K562 (cell line): Measurements from ENCODE around the gene RBM19.

ENCODE experiments used
- BRCA1 ChIP-seq, 2 experiments: fragments of 450-650 bp in 1 of 2; sonication (generic) in 1 of 2; formaldehyde crosslinking in 1 of 2; IDR thresholded peaks; 2 replicates each; pipeline versions ENCODE4 v1.5.0 to v1.6.1; 2017 to 2020; ENCODE audit warnings: mild to moderate bottlenecking in 1 of 2, missing genetic modification reagents in 1 of 2
- CTCF ChIP-seq, 3 experiments: IDR thresholded peaks in 2 of 3; conservative IDR thresholded peaks in 1 of 3; 2 replicates each; pipeline ENCODE4 v1.5.1; 2011 to 2012; ENCODE audit warnings: low read length in 3 of 3, mild to moderate bottlenecking in 3 of 3, control low read depth in 2 of 3, improper control_type of control experiment in 1 of 3, inconsistent platforms in 1 of 3, low read depth in 1 of 3, mixed read lengths in 1 of 3, moderate library complexity in 1 of 3; ENCODE audit not compliant: insufficient read depth in 2 of 3
- E4F1 ChIP-seq: fragments of 250-450 bp; sonication (Bioruptor Pico); IDR thresholded peaks from 2 replicates; pipeline ENCODE4 v1.5.0; 2021; ENCODE audit warnings: mild to moderate bottlenecking, borderline replicate concordance
- FOXP4 ChIP-seq: sonication (generic); formaldehyde crosslinking; IDR thresholded peaks from 2 replicates; pipeline ENCODE4 v1.8.0; 2022; ENCODE audit warnings: mild to moderate bottlenecking, missing genetic modification reagents, borderline replicate concordance
- KAT2B ChIP-seq: IDR thresholded peaks from one replicate; pipeline ENCODE4 v1.6.1; 2012; ENCODE audit warnings: low read depth, mild to moderate bottlenecking, control low read depth, inconsistent platforms, low read length, moderate library complexity
- KLF10 ChIP-seq: fragments of 250-450 bp; sonication (Bioruptor Pico); IDR thresholded peaks from 2 replicates; pipeline ENCODE4 v1.6.1; 2021; ENCODE audit warnings: matching md5 sums
- PCBP1 ChIP-seq: fragments of 200-400 bp; formaldehyde crosslinking; IDR thresholded peaks from 2 replicates; pipeline ENCODE4 v1.6.1; 2018; ENCODE audit warnings: mild to moderate bottlenecking, low read depth, low read length; ENCODE audit not compliant: poor library complexity, severe bottlenecking
- PHTF2 ChIP-seq: fragments of 250-450 bp; sonication (Bioruptor Pico); IDR thresholded peaks from 2 replicates; pipeline ENCODE4 v1.5.0; 2021; ENCODE audit warnings: mild to moderate bottlenecking
- SMARCA5 ChIP-seq: fragments of 450-650 bp; IDR thresholded peaks from 2 replicates; pipeline ENCODE4 v1.6.1; 2016
- SRSF9 ChIP-seq: fragments of 200-400 bp; formaldehyde crosslinking; IDR thresholded peaks from 2 replicates; pipeline ENCODE4 v1.6.1; 2017; ENCODE audit warnings: low read depth, low read length, borderline replicate concordance
- ZNF124 ChIP-seq: sonication (generic); formaldehyde crosslinking; IDR thresholded peaks from 2 replicates; pipeline ENCODE4 v1.8.1; 2022; ENCODE audit warnings: missing genetic modification reagents
- TF ChIP-seq, protein P1 (sequence below): fragments of 250-450 bp; sonication (Bioruptor Pico); IDR thresholded peaks from 2 replicates; pipeline ENCODE4 v1.8.0; 2021; ENCODE audit warnings: borderline replicate concordance, mild to moderate bottlenecking, moderate library complexity; ENCODE audit not compliant: poor library complexity, severe bottlenecking
- TF ChIP-seq, protein P2 (sequence below), 2 experiments: fragments of 200-800 bp in 1 of 2; sonication (Bioruptor generic) in 1 of 2; sonication (generic) in 1 of 2; formaldehyde crosslinking in 1 of 2; IDR thresholded peaks in 1 of 2; conservative IDR thresholded peaks in 1 of 2; 2 replicates each; pipeline versions ENCODE4 v1.5.0 to v1.6.1; 2016 to 2020; ENCODE audit warnings: missing compliant biosample characterization in 1 of 2, missing genetic modification characterization in 1 of 2, missing genetic modification reagents in 1 of 2

- TF ChIP-seq BRCA1 (IDR thresholded peaks at IDR 0.05), result no peak
- TF ChIP-seq BRCA1 (CRISPR knock-in tag; IDR thresholded peaks at IDR 0.05), result no peak
- TF ChIP-seq PHTF2 (CRISPR knock-in tag), result no peak
- TF ChIP-seq, protein P1, sequence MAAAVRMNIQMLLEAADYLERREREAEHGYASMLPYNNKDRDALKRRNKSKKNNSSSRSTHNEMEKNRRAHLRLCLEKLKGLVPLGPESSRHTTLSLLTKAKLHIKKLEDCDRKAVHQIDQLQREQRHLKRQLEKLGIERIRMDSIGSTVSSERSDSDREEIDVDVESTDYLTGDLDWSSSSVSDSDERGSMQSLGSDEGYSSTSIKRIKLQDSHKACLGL (CRISPR knock-in tag), result no peak
- TF ChIP-seq, protein P2, sequence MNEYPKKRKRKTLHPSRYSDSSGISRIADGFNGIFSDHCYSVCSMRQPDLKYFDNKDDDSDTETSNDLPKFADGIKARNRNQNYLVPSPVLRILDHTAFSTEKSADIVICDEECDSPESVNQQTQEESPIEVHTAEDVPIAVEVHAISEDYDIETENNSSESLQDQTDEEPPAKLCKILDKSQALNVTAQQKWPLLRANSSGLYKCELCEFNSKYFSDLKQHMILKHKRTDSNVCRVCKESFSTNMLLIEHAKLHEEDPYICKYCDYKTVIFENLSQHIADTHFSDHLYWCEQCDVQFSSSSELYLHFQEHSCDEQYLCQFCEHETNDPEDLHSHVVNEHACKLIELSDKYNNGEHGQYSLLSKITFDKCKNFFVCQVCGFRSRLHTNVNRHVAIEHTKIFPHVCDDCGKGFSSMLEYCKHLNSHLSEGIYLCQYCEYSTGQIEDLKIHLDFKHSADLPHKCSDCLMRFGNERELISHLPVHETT (CRISPR knock-in tag; conservative IDR thresholded peaks at IDR 0.05 in 1 of 2, IDR thresholded peaks at IDR 0.05 in 1 of 2), result no peak
- TF ChIP-seq CTCF (IDR thresholded peaks at IDR 0.05 in 2 of 3, conservative IDR thresholded peaks at IDR 0.05 in 1 of 3; ENCODE audit: insufficient read depth in 2 of 3, low read depth in 1 of 3, low read length in 3 of 3), result no peak
- no peak for TF ChIP-seq SMARCA5
- TF ChIP-seq KLF10 (CRISPR knock-in tag), result no peak
- TF ChIP-seq E4F1, result no peak
- no peak for TF ChIP-seq SRSF9
- TF ChIP-seq FOXP4 (CRISPR knock-in tag), result no peak
- TF ChIP-seq KAT2B, result no peak
- TF ChIP-seq PCBP1, result no peak
- no peak for TF ChIP-seq ZNF124
Measured at GRCh38 chr12:113860950-113861349, 105.2 kb downstream of the RBM19 start.
